ENCODE results near the gene PCDH9. TPM values are rescaled to one million over a fixed set of nuclear protein-coding genes. Genes with fewer than 3 reads are reported as not detected.

Gene PCDH9
- total RNA-seq, 1 experiment from 2014 or later = 4.2 TPM

GRCh38 chr13:67152085-67152484 is 78.1 kb downstream of the PCDH9 start:
- in situ Hi-C loops (cut with HindIII; ENCODE audit: low pct_unique_long_range_greater_than_20kb, low sequenced_read_pairs) = no loop called here
- BruUV-seq (replicated peaks) = no TSS peak
- TF ChIP-seq REST (IDR thresholded peaks at IDR 0.05; ENCODE audit: insufficient read depth in 1 of 2, low read depth in 2 of 2, low read length in 1 of 2) (no peak), TCF7L2 (IDR thresholded peaks at IDR 0.05; ENCODE audit: low read depth, low read length) (no peak), SIN3A (IDR thresholded peaks at IDR 0.05; ENCODE audit: borderline replicate concordance, insufficient read depth, low read depth, low read length) (no peak), POLR2AphosphoS5 (IDR thresholded peaks at IDR 0.05; ENCODE audit: low read depth, low read length) (no peak), CTCF (IDR thresholded peaks at IDR 0.05) (no peak)
- ChIA-PET POLR2A (no interaction called here), CTCF (no interaction called here)
- no peaks in the 10 kb centered on the region for H3K27me3 ChIP-seq (ENCODE audit: control insufficient read depth, insufficient read depth, low read length)
- ATAC-seq (no peak), DNase-seq (ENCODE audit: low read depth, low spot score) (no peak)
- H3K4me1 ChIP-seq (ENCODE audit: control insufficient read depth, insufficient read depth, low read length) = no peaks in the 10 kb centered on the region
- no peaks in the 10 kb centered on the region for H3K36me3 ChIP-seq (ENCODE audit: control insufficient read depth, insufficient read depth, low read length)
- H3K4me3 ChIP-seq (ENCODE audit: low read depth in 2 of 2, low read length in 2 of 2) = no peak overlapping the region
- intact Hi-C loops (cut with micrococcal nuclease; ENCODE audit: unreplicated experiment) = no loop called here
- H3K9me3 ChIP-seq (ENCODE audit: control insufficient read depth, insufficient read depth, low read depth, low read length) = no peaks in the 10 kb centered on the region
- H3K27ac ChIP-seq (ENCODE audit: low read length) = no peak overlapping the region

GRCh38 chr13:67151652-67152051 is 78.5 kb downstream of the PCDH9 start:
- ATAC-seq (no peak), DNase-seq (ENCODE audit: low read depth, low spot score) (no peak)
- BruUV-seq (replicated peaks) = no TSS peak
- H3K36me3 ChIP-seq (ENCODE audit: control insufficient read depth, insufficient read depth, low read length) = no peaks in the 10 kb centered on the region
- no peak overlapping the region for H3K27ac ChIP-seq (ENCODE audit: low read length)
- H3K9me3 ChIP-seq (ENCODE audit: control insufficient read depth, insufficient read depth, low read depth, low read length) = no peaks in the 10 kb centered on the region
- no peak overlapping the region for H3K4me3 ChIP-seq (ENCODE audit: low read depth in 2 of 2, low read length in 2 of 2)
- no peaks in the 10 kb centered on the region for H3K27me3 ChIP-seq (ENCODE audit: control insufficient read depth, insufficient read depth, low read length)
- POLR2A ChIA-PET = no interaction called here
- no peaks in the 10 kb centered on the region for H3K4me1 ChIP-seq (ENCODE audit: control insufficient read depth, insufficient read depth, low read length)
- intact Hi-C loops (cut with micrococcal nuclease; ENCODE audit: unreplicated experiment) = no loop called here
- CTCF ChIA-PET = no interaction called here
- in situ Hi-C loops (cut with HindIII; ENCODE audit: low pct_unique_long_range_greater_than_20kb, low sequenced_read_pairs) = no loop called here
- TF ChIP-seq REST (IDR thresholded peaks at IDR 0.05; ENCODE audit: insufficient read depth in 1 of 2, low read depth in 2 of 2, low read length in 1 of 2) = no peak
- no peak for TF ChIP-seq POLR2AphosphoS5 (IDR thresholded peaks at IDR 0.05; ENCODE audit: low read depth, low read length)
- no peak for TF ChIP-seq SIN3A (IDR thresholded peaks at IDR 0.05; ENCODE audit: borderline replicate concordance, insufficient read depth, low read depth, low read length)
